Neural cell (in vitro differentiated cells): ENCODE results near the gene IL1A. TPM values are rescaled to one million over a fixed set of nuclear protein-coding genes. Genes with fewer than 3 reads are reported as not detected.

ENCODE experiments used
- H2AFZ ChIP-seq: fragments of 200-600, 300-800 bp; sonication (generic), shearing (Covaris generic); 2 replicates; pipeline ENCODE4 v1.6.0; 2014; ENCODE audit warnings: low read depth, mild to moderate bottlenecking, antibody characterized with exemption, low read length, moderate library complexity
- H3F3A ChIP-seq: fragments of 200-600 bp; shearing (Covaris generic); 2 replicates; pipeline ENCODE4 v1.6.1; 2016; ENCODE audit warnings: mild to moderate bottlenecking, moderate library complexity, mixed read lengths, antibody characterized with exemption, low read length; ENCODE audit not compliant: insufficient read depth, poor library complexity, severe bottlenecking
- H3K27ac ChIP-seq: fragments of 200-600, 300-800 bp; sonication (generic), shearing (Covaris generic); 2 replicates; pipeline ENCODE4 v1.5.1; 2014; ENCODE audit warnings: mild to moderate bottlenecking, low read length, moderate library complexity
- H3K27me3 ChIP-seq: fragments of 300-800, 200-600 bp; sonication (generic), shearing (Covaris generic); 2 replicates; pipeline ENCODE4 v1.6.0; 2014; ENCODE audit warnings: mild to moderate bottlenecking, low read depth, low read length, moderate library complexity; ENCODE audit not compliant: insufficient read depth
- H3K36me3 ChIP-seq: fragments of 300-800, 200-600 bp; sonication (generic), shearing (Covaris generic); 2 replicates; pipeline ENCODE4 v1.5.1; 2014; ENCODE audit warnings: mild to moderate bottlenecking, antibody characterized with exemption, low read length, moderate library complexity; ENCODE audit not compliant: insufficient read depth
- H3K4me2 ChIP-seq: fragments of 300-800, 200-600 bp; sonication (generic), shearing (Covaris generic); 2 replicates; pipeline ENCODE4 v1.6.0; 2014; ENCODE audit warnings: mild to moderate bottlenecking, low read length
- H3K4me3 ChIP-seq: fragments of 300-800, 200-600 bp; sonication (generic), shearing (Covaris generic); 2 replicates; pipeline ENCODE4 v1.5.1; 2014; ENCODE audit warnings: mild to moderate bottlenecking, low read length, moderate library complexity
- H3K79me2 ChIP-seq: fragments of 200-600 bp; shearing (Covaris generic); replicated peaks from 2 replicates; pipeline ENCODE4 v1.6.0; 2014; ENCODE audit warnings: mild to moderate bottlenecking, low read length, moderate library complexity; ENCODE audit not compliant: insufficient read depth
- H3K9ac ChIP-seq: fragments of 300-800, 200-600 bp; sonication (generic), shearing (Covaris generic); 2 replicates; pipeline ENCODE4 v1.6.1; 2016; ENCODE audit warnings: mild to moderate bottlenecking, low read length, mixed read lengths
- H3K9me2 ChIP-seq: fragments of 200-600 bp; shearing (Covaris generic); 2 replicates; pipeline ENCODE4 v1.6.1; 2016; ENCODE audit warnings: mild to moderate bottlenecking, low read length, mixed read lengths; ENCODE audit not compliant: insufficient read depth
- H3K9me3 ChIP-seq: fragments of 200-600, 300-800 bp; sonication (generic), shearing (Covaris generic); 2 replicates; pipeline ENCODE4 v1.6.1; 2016; ENCODE audit warnings: mild to moderate bottlenecking, mixed run types, low read length, moderate library complexity, mixed read lengths
- H4K20me1 ChIP-seq: fragments of 200-600 bp; shearing (Covaris generic); 2 replicates; pipeline ENCODE4 v1.6.1; 2016; ENCODE audit warnings: mild to moderate bottlenecking, mixed run types; ENCODE audit not compliant: insufficient read depth
- CTCF ChIP-seq: fragments of 450-650 bp; IDR thresholded peaks from 2 replicates; pipeline ENCODE4 v1.5.1; 2014; ENCODE audit warnings: antibody characterized with exemption, mild to moderate bottlenecking, moderate library complexity; ENCODE audit not compliant: poor library complexity, severe bottlenecking
- EP300 ChIP-seq: fragments of 450-650 bp; conservative IDR thresholded peaks from 2 replicates; pipeline ENCODE4 v1.6.1; 2014; ENCODE audit warnings: antibody characterized with exemption, mild to moderate bottlenecking, moderate library complexity; ENCODE audit not compliant: poor library complexity, severe bottlenecking
- EZH2 ChIP-seq: fragments of 200-600, 300-800 bp; shearing (Covaris generic), sonication (generic); IDR thresholded peaks from 2 replicates; pipeline ENCODE4 v1.6.1; 2014; ENCODE audit warnings: antibody characterized with exemption, low read length, borderline replicate concordance, mild to moderate bottlenecking; ENCODE audit not compliant: insufficient read depth, poor library complexity, severe bottlenecking
- MXI1 ChIP-seq: fragments of 450-650 bp; conservative IDR thresholded peaks from 2 replicates; pipeline ENCODE4 v1.6.1; 2014; ENCODE audit warnings: antibody characterized with exemption, mild to moderate bottlenecking; ENCODE audit not compliant: poor library complexity, severe bottlenecking
- POLR2AphosphoS5 ChIP-seq: IDR thresholded peaks from 2 replicates; pipeline ENCODE4 v1.6.1; 2012
- RAD21 ChIP-seq: fragments of 450-650 bp; conservative IDR thresholded peaks from 2 replicates; pipeline ENCODE4 v1.6.1; 2014; ENCODE audit warnings: antibody characterized with exemption, mild to moderate bottlenecking, moderate library complexity
- REST ChIP-seq: IDR thresholded peaks from 2 replicates; pipeline ENCODE4 v1.6.1; 2012; ENCODE audit warnings: borderline replicate concordance
- SMC3 ChIP-seq: fragments of 450-650 bp; conservative IDR thresholded peaks from 2 replicates; pipeline ENCODE4 v1.6.1; 2014; ENCODE audit warnings: antibody characterized with exemption, mild to moderate bottlenecking, moderate library complexity; ENCODE audit not compliant: poor library complexity
- TAF1 ChIP-seq: IDR thresholded peaks from 2 replicates; pipeline ENCODE4 v1.6.1; 2012; ENCODE audit warnings: low read depth
- polyA plus RNA-seq: library from polyadenylated mRNA; depleted of rRNA; stranded (reverse); fragments of >200 nt; gene quantifications from 2 replicates; pipeline ENCODE4 v1.2.3, GENCODE V29; 2014

Gene IL1A
- polyA plus RNA-seq, 1 donor from 2014 or later = 0.14 TPM

- H3K4me2 ChIP-seq = no peak overlapping the region
- no peaks in the 10 kb centered on the region for H3K79me2 ChIP-seq
These were observed 27.0 kb downstream of the IL1A start for GRCh38 chr2:112757265-112757664.

GRCh38 chr2:112756207-112756606, 28.1 kb downstream of the IL1A start:
- Histone ChIP-seq H3K4me2 (no peak overlapping the region), H3K9me3 (no peaks in the 10 kb centered on the region), H3K27ac (no peak overlapping the region), H3K9ac (no peak overlapping the region), H3K79me2 (no peaks in the 10 kb centered on the region), H4K20me1 (no peaks in the 10 kb centered on the region), H3K4me3 (no peak overlapping the region), H2AFZ (no peak overlapping the region), H3K9me2 (no peaks in the 10 kb centered on the region), H3F3A (no peaks in the 10 kb centered on the region), H3K36me3 (no peaks in the 10 kb centered on the region), H3K27me3 (no peaks in the 10 kb centered on the region)
- TF ChIP-seq CTCF (no peak), POLR2AphosphoS5 (no peak), RAD21 (no peak), EP300 (no peak), REST (no peak), TAF1 (no peak), SMC3 (no peak)

More at GRCh38 chr2:112757265-112757664, 27.0 kb downstream of the IL1A start:
- Histone ChIP-seq H3F3A (no peaks in the 10 kb centered on the region), H4K20me1 (no peaks in the 10 kb centered on the region), H3K27me3 (no peaks in the 10 kb centered on the region), H2AFZ (no peak overlapping the region), H3K9ac (no peak overlapping the region), H3K9me2 (no peaks in the 10 kb centered on the region), H3K27ac (no peak overlapping the region), H3K36me3 (no peaks in the 10 kb centered on the region), H3K4me3 (no peak overlapping the region), H3K9me3 (no peaks in the 10 kb centered on the region)
- TF ChIP-seq RAD21 (no peak), SMC3 (no peak), EZH2 (no peak), POLR2AphosphoS5 (no peak), TAF1 (no peak), MXI1 (no peak), CTCF (no peak), EP300 (no peak), REST (no peak)
